Left lung (tissue), 10 donors: Measurements from ENCODE around the gene WIZ. TPM values are rescaled to one million over a fixed set of nuclear protein-coding genes. Genes with fewer than 3 reads are reported as not detected.

ENCODE experiments used
- ATAC-seq: fragments of 200-7000 bp; cut with Tn5 transposase; one replicate; pipeline ENCODE4 v1.9.1; 2020; ENCODE audit warnings: moderate library complexity
- DNase-seq, 4 donors: peaks; one replicate each; pipeline ENCODE4 v3.0.0-alpha.2; 2013 to 2020
- H3K27ac ChIP-seq, 2 donors: fragments of 200-600 bp; sonication (generic) in 1 of 2; one replicate each; pipeline versions ENCODE4 v1.5.0 to v1.8.0; 2020 to 2021
- H3K27me3 ChIP-seq, 2 donors: fragments of 200-600 bp; sonication (generic) in 1 of 2; one replicate each; pipeline versions ENCODE4 v1.5.0 to v1.8.0; 2020 to 2021
- H3K36me3 ChIP-seq, 2 donors: fragments of 200-600 bp; sonication (generic) in 1 of 2; one replicate each; pipeline versions ENCODE4 v1.5.0 to v1.8.0; 2020 to 2021
- H3K4me1 ChIP-seq, 2 donors: fragments of 200-600 bp; one replicate each; pipeline ENCODE4 v1.8.0; 2021
- H3K4me3 ChIP-seq, 2 donors: fragments of 200-600 bp; sonication (generic) in 1 of 2; one replicate each; pipeline versions ENCODE4 v1.5.0 to v1.8.0; 2020 to 2021; ENCODE audit warnings: mild to moderate bottlenecking in 1 of 2
- H3K9me3 ChIP-seq, 2 donors: fragments of 200-600 bp; sonication (generic) in 1 of 2; one replicate each; pipeline versions ENCODE4 v1.5.0 to v1.8.0; 2020 to 2021
- CTCF ChIP-seq, 2 donors: fragments of 200-600 bp; sonication (generic) in 1 of 2; IDR thresholded peaks; one replicate each; pipeline versions ENCODE4 v1.5.0 to v1.8.0; 2021; ENCODE audit warnings: antibody characterized with exemption in 2 of 2
- intact Hi-C, 2 donors: fragments of 100-400 bp; cut with DNase I; formaldehyde crosslinking; loops; one replicate each; pipeline versions ENCODE4 v1.11.2 to v1.14.2; 2022
- polyA plus RNA-seq, 6 donors: library from polyadenylated mRNA; unstranded; fragments of 120-200 nt; gene quantifications; one replicate each; pipeline ENCODE4 v1.2.1, GENCODE V29; 2013; ENCODE audit not compliant: insufficient read length in 6 of 6
- total RNA-seq, 2 donors: library from RNA; stranded (reverse); fragmentation: NEBNext Ultra II Directional; extraction: Animal tissue kit (Norgen Biotek cat#: 25700); gene quantifications; one replicate each; pipeline ENCODE4 v1.2.1, GENCODE V29; 2021
- donor health status: DM: no; HTN: yes; CAD: no.
- donor health status: DM: no; HTN: no; CAD: no.

The WIZ gene
- total and polyA plus RNA-seq, 8 donors: 21.5 to 36.4 (median 29.7) TPM

- intact Hi-C loops: no loop called here
- no peaks in the 10 kb centered on the region for H3K9me3 ChIP-seq
- ATAC-seq (no peak), DNase-seq (peak in 1 of 4 donors; percentile 61)
- H3K27ac ChIP-seq: no peak overlapping the region
- no peak for TF ChIP-seq CTCF (IDR thresholded peaks at IDR 0.05)
- H3K4me3 ChIP-seq: no peak overlapping the region
- H3K4me1 ChIP-seq: no peaks in the 10 kb centered on the region
- no peaks in the 10 kb centered on the region for H3K27me3 ChIP-seq
- peaks cover 0 to 24% of the 10 kb centered on the region in 2 donors for H3K36me3 ChIP-seq
These were observed 10.5 kb downstream of the WIZ start for GRCh38 chr19:15439078-15439799.

- no peaks in the 10 kb centered on the region for H3K27me3 ChIP-seq
- intact Hi-C loops: no loop called here
- no peak overlapping the region for H3K27ac ChIP-seq
These were observed 11.2 kb downstream of the WIZ start for GRCh38 chr19:15438577-15438976.

GRCh38 chr19:15438124-15438496 lies 11.6 kb downstream of the WIZ start:
- TF ChIP-seq CTCF (IDR thresholded peaks at IDR 0.05): no peak
- Histone ChIP-seq H3K9me3 (no peaks in the 10 kb centered on the region), H3K27me3 (no peaks in the 10 kb centered on the region), H3K36me3 (peaks cover 0 to 24% of the 10 kb centered on the region in 2 donors), H3K27ac (no peak overlapping the region), H3K4me1 (peaks cover 4 to 9% of the 10 kb centered on the region in 2 donors), H3K4me3 (no peak overlapping the region)
- intact Hi-C loops: no loop called here
- ATAC-seq: no peak
- DNase-seq: peak in 1 of 4 donors; percentile 13

More at GRCh38 chr19:15438577-15438976, 11.2 kb downstream of the WIZ start:
- peaks cover 0 to 24% of the 10 kb centered on the region in 2 donors for H3K36me3 ChIP-seq
- DNase-seq (no peak), ATAC-seq (no peak)
- H3K9me3 ChIP-seq: no peaks in the 10 kb centered on the region
- H3K4me1 ChIP-seq: peaks cover under 1 to 4% of the 10 kb centered on the region in 2 donors
- TF ChIP-seq CTCF (IDR thresholded peaks at IDR 0.05): no peak
- no peak overlapping the region for H3K4me3 ChIP-seq

- no peak for ATAC-seq
- intact Hi-C loops: no loop called here
- Histone ChIP-seq H3K27me3 (no peaks in the 10 kb centered on the region), H3K4me3 (no peak overlapping the region), H3K27ac (no peak overlapping the region), H3K4me1 (peaks cover 4 to 9% of the 10 kb centered on the region in 2 donors), H3K9me3 (no peaks in the 10 kb centered on the region), H3K36me3 (peaks cover 0 to 24% of the 10 kb centered on the region in 2 donors)
- no peak for TF ChIP-seq CTCF (IDR thresholded peaks at IDR 0.05)
- no peak for DNase-seq
These were observed 12.2 kb downstream of the WIZ start for GRCh38 chr19:15437355-15438123.

- intact Hi-C loops: no loop called here
- no peak for ATAC-seq
- Histone ChIP-seq H3K4me1 (peaks cover 5 to 12% of the 10 kb centered on the region in 2 donors), H3K27ac (no peak overlapping the region), H3K27me3 (no peaks in the 10 kb centered on the region), H3K9me3 (no peaks in the 10 kb centered on the region), H3K36me3 (peaks cover 0 to 24% of the 10 kb centered on the region in 2 donors), H3K4me3 (no peak overlapping the region)
- no peak for TF ChIP-seq CTCF (IDR thresholded peaks at IDR 0.05)
- no peak for DNase-seq
These were observed 13.0 kb downstream of the WIZ start for GRCh38 chr19:15436826-15437110.
